ENCODE data around the gene VGF. TPM values are rescaled to one million over a fixed set of nuclear protein-coding genes. Genes with fewer than 3 reads are reported as not detected.

The VGF gene
- total and polyA plus RNA-seq, 2 donors (not counting 3 experiments of a cell fraction or from before 2014, with no cell fraction given): 0.03 TPM; not detected in 1

DNA sequence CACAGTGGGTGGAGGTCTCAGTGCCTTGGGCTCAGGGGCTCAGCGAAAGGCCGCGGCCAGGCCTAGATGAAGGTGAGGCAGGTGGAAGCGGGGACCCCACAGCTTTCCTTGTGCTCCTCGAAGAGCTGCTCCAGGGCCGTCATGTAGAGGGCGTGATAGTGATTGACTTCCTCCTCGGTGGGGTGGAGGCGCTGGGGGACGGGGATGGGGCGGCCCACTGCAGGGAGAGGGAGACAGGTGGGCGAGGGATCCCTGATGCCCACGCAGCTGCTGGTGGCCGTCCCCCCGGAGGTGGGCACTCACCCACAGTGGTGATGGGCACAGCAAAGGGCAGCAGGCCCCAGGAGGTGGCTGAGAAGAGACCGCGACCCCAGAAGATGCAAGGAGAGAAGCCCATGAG, 30.5 kb upstream of the VGF start:
- Histone ChIP-seq H3K27ac (ENCODE audit: insufficient read depth, low read depth, low read length) (no peak overlapping the region), H3K4me1 (ENCODE audit: control insufficient read depth, extremely low read depth, insufficient read depth, low read length) (no peaks in the 10 kb centered on the region), H3K9ac (replicated peaks; ENCODE audit: extremely low read depth, insufficient read depth, low read length) (no peak overlapping the region), H3K4me2 (ENCODE audit: insufficient read depth, low read length) (no peak overlapping the region), H3K79me2 (ENCODE audit: control insufficient read depth, insufficient read depth, low read length) (no peaks in the 10 kb centered on the region), H3K27me3 (ENCODE audit: control insufficient read depth in 2 of 2, insufficient read depth in 2 of 2, low read length in 2 of 2) (peaks cover 6 to 7% of the 10 kb centered on the region in 2 experiments), H3K9me3 (replicated peaks; ENCODE audit: control insufficient read depth, insufficient read depth, low read length) (no peaks in the 10 kb centered on the region), H4K20me1 (replicated peaks; ENCODE audit: control insufficient read depth, extremely low read depth, insufficient read depth, low read length) (no peaks in the 10 kb centered on the region), H3K36me3 (ENCODE audit: control insufficient read depth in 2 of 2, extremely low read depth in 1 of 2, insufficient read depth in 2 of 2, low read length in 2 of 2) (no peaks in the 10 kb centered on the region), H3K9me1 (replicated peaks; ENCODE audit: control insufficient read depth, extremely low read depth, insufficient read depth, low read length) (no peaks in the 10 kb centered on the region), H3K4me3 (replicated peaks in 1 of 3; ENCODE audit: insufficient read depth in 1 of 3, low read depth in 1 of 3, low read length in 3 of 3) (no peak overlapping the region), H2AFZ (ENCODE audit: low read depth, low read length) (no peak overlapping the region)
- no peak for TF ChIP-seq EZH2 (IDR thresholded peaks at IDR 0.05; ENCODE audit: borderline replicate concordance, low read depth, low read length, severe bottlenecking)
- TF ChIP-seq FOS (IDR thresholded peaks at IDR 0.05; ENCODE audit: borderline replicate concordance, insufficient read depth, low read length): no peak
- no peak for TF ChIP-seq JUN (IDR thresholded peaks at IDR 0.05; ENCODE audit: borderline replicate concordance, insufficient read depth, insufficient read length, low read depth)
- TF ChIP-seq, protein P1, sequence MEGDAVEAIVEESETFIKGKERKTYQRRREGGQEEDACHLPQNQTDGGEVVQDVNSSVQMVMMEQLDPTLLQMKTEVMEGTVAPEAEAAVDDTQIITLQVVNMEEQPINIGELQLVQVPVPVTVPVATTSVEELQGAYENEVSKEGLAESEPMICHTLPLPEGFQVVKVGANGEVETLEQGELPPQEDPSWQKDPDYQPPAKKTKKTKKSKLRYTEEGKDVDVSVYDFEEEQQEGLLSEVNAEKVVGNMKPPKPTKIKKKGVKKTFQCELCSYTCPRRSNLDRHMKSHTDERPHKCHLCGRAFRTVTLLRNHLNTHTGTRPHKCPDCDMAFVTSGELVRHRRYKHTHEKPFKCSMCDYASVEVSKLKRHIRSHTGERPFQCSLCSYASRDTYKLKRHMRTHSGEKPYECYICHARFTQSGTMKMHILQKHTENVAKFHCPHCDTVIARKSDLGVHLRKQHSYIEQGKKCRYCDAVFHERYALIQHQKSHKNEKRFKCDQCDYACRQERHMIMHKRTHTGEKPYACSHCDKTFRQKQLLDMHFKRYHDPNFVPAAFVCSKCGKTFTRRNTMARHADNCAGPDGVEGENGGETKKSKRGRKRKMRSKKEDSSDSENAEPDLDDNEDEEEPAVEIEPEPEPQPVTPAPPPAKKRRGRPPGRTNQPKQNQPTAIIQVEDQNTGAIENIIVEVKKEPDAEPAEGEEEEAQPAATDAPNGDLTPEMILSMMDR (IDR thresholded peaks at IDR 0.05; ENCODE audit: extremely low read depth in 1 of 2, insufficient read depth in 1 of 2, low read depth in 1 of 2, low read length in 2 of 2): no peak
- TF ChIP-seq MYC (IDR thresholded peaks at IDR 0.05; ENCODE audit: low read depth, low read length): no peak
- TF ChIP-seq GATA2 (IDR thresholded peaks at IDR 0.05; ENCODE audit: insufficient read depth, insufficient read length, low read depth, low read length): no peak
- TF ChIP-seq, protein P2, sequence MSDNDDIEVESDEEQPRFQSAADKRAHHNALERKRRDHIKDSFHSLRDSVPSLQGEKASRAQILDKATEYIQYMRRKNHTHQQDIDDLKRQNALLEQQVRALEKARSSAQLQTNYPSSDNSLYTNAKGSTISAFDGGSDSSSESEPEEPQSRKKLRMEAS (IDR thresholded peaks at IDR 0.05; ENCODE audit: insufficient read depth, insufficient read length): no peak
- no peak for TF ChIP-seq POLR2A (IDR thresholded peaks at IDR 0.05; ENCODE audit: low read depth, low read length)
- TF ChIP-seq POLR2AphosphoS5 (IDR thresholded peaks at IDR 0.05; ENCODE audit: insufficient read depth, low read depth, low read length): no peak
- ChIA-PET POLR2A (no interaction called here), CTCF (interaction anchor here (0.7 to 7.6 kb wide), 3 partner anchors 21 to 87 kb away, joined by 4 to 266 read pairs (median 4); partner anchors contain the start of genes PLOD3 and ZNHIT1)
- dilution Hi-C loops (cut with MboI; ENCODE audit: extremely low pct_ligation_motif_present, low sequenced_read_pairs) (no loop called here), intact Hi-C loops (cut with micrococcal nuclease) (no loop called here)
- DNase-seq (ENCODE audit: low read depth, low spot score) (no peak), FAIRE-seq (no peak)
- BruUV-seq (replicated peaks): no TSS peak

All from endothelial cell of umbilical vein (primary cell).